ENCODE measurements around the gene U2AF1L4. TPM values are rescaled to one million over a fixed set of nuclear protein-coding genes. Genes with fewer than 3 reads are reported as not detected.

The U2AF1L4 gene
- total and polyA plus RNA-seq, 2 donors (not counting 3 experiments of a cell fraction or from before 2014, with no cell fraction given), result 5.6 to 13.5 TPM

- TF ChIP-seq FOS (IDR thresholded peaks at IDR 0.05; ENCODE audit: borderline replicate concordance, insufficient read depth, low read length) (no peak), POLR2A (IDR thresholded peaks at IDR 0.05; ENCODE audit: low read depth, low read length) (no peak), POLR2AphosphoS5 (IDR thresholded peaks at IDR 0.05; ENCODE audit: insufficient read depth, low read depth, low read length) (no peak), MAX (IDR thresholded peaks at IDR 0.05; ENCODE audit: insufficient read depth, insufficient read length) (no peak), GATA2 (IDR thresholded peaks at IDR 0.05; ENCODE audit: insufficient read depth, insufficient read length, low read depth, low read length) (no peak), EZH2 (IDR thresholded peaks at IDR 0.05; ENCODE audit: borderline replicate concordance, low read depth, low read length, severe bottlenecking) (no peak), JUN (IDR thresholded peaks at IDR 0.05; ENCODE audit: borderline replicate concordance, insufficient read depth, insufficient read length, low read depth) (no peak), CTCF (IDR thresholded peaks at IDR 0.05; ENCODE audit: extremely low read depth in 1 of 2, insufficient read depth in 1 of 2, low read depth in 1 of 2, low read length in 2 of 2) (no peak), MYC (IDR thresholded peaks at IDR 0.05; ENCODE audit: low read depth, low read length) (no peak)
- DNase-seq (ENCODE audit: low read depth, low spot score) (no peak), FAIRE-seq (no peak)
- H3K36me3 ChIP-seq (ENCODE audit: control insufficient read depth in 2 of 2, extremely low read depth in 1 of 2, insufficient read depth in 2 of 2, low read length in 2 of 2), result no peaks in the 10 kb centered on the region
- H3K4me1 ChIP-seq (ENCODE audit: control insufficient read depth, extremely low read depth, insufficient read depth, low read length), result peaks cover 11% of the 10 kb centered on the region
- no peak overlapping the region for H3K4me2 ChIP-seq (ENCODE audit: insufficient read depth, low read length)
- no peaks in the 10 kb centered on the region for H3K27me3 ChIP-seq (ENCODE audit: control insufficient read depth in 2 of 2, insufficient read depth in 2 of 2, low read length in 2 of 2)
- intact Hi-C loops (cut with micrococcal nuclease) (no loop called here), dilution Hi-C loops (cut with MboI; ENCODE audit: extremely low pct_ligation_motif_present, low sequenced_read_pairs) (no loop called here)
- H2AFZ ChIP-seq (ENCODE audit: low read depth, low read length), result no peak overlapping the region
- H3K4me3 ChIP-seq (replicated peaks in 1 of 3; ENCODE audit: insufficient read depth in 1 of 3, low read depth in 1 of 3, low read length in 3 of 3), result no peak overlapping the region
- ChIA-PET POLR2A (no interaction called here), CTCF (interaction anchor here (1.4 to 2.2 kb wide), 3 partner anchors 11 to 18 kb away, joined by 4 to 11 read pairs (median 5); no protein-coding TSS in a partner anchor)
- H3K9ac ChIP-seq (replicated peaks; ENCODE audit: extremely low read depth, insufficient read depth, low read length), result no peak overlapping the region
- H3K79me2 ChIP-seq (ENCODE audit: control insufficient read depth, insufficient read depth, low read length), result no peaks in the 10 kb centered on the region
- H4K20me1 ChIP-seq (replicated peaks; ENCODE audit: control insufficient read depth, extremely low read depth, insufficient read depth, low read length), result no peaks in the 10 kb centered on the region
- H3K9me1 ChIP-seq (replicated peaks; ENCODE audit: control insufficient read depth, extremely low read depth, insufficient read depth, low read length), result no peaks in the 10 kb centered on the region
- BruUV-seq (replicated peaks), result no TSS peak
- H3K9me3 ChIP-seq (replicated peaks; ENCODE audit: control insufficient read depth, insufficient read depth, low read length), result no peaks in the 10 kb centered on the region
- H3K27ac ChIP-seq (ENCODE audit: insufficient read depth, low read depth, low read length), result no peak overlapping the region
Observed at GRCh38 chr19:35712567-35713505, 32.4 kb downstream of the U2AF1L4 start.
